Nephron progenitor cell (in vitro differentiated cells): ENCODE results near the gene ANKS1B.

ENCODE experiments used
- DNase-seq: peaks from one replicate; pipeline ENCODE4 v3.0.0; 2021
- H3K27ac Mint-ChIP-seq: 2 replicates; pipeline ENCODE4 v1.8.0; 2021; ENCODE audit warnings: mild to moderate bottlenecking, moderate library complexity, mixed read lengths
- H3K27me3 Mint-ChIP-seq: 2 replicates; pipeline ENCODE4 v1.8.0; 2021; ENCODE audit warnings: mild to moderate bottlenecking, low read depth, mixed read lengths; ENCODE audit not compliant: poor library complexity
- H3K36me3 Mint-ChIP-seq: 2 replicates; pipeline ENCODE4 v1.8.0; 2021; ENCODE audit warnings: low read depth, mixed read lengths
- H3K4me1 Mint-ChIP-seq: 2 replicates; pipeline ENCODE4 v1.8.0; 2021; ENCODE audit warnings: mixed read lengths
- H3K4me3 Mint-ChIP-seq: 2 replicates; pipeline ENCODE4 v1.8.0; 2021; ENCODE audit warnings: mild to moderate bottlenecking, moderate library complexity, mixed read lengths
- H3K9me3 Mint-ChIP-seq: 2 replicates; pipeline ENCODE4 v1.8.0; 2021; ENCODE audit warnings: mild to moderate bottlenecking, moderate library complexity, mixed read lengths
- CTCF ChIP-seq: fragments of 200-600 bp; sonication (generic); IDR thresholded peaks from 2 replicates; pipeline ENCODE4 v1.5.0; 2021; ENCODE audit warnings: antibody characterized with exemption

Gene ANKS1B

GRCh38 chr12:99985129-99985570 lies 414 bp upstream of the ANKS1B start:
- Mint-ChIP-seq H3K27ac (no peak overlapping the region), H3K4me1 (peaks cover 18% of the 10 kb centered on the region), H3K27me3 (peaks cover 61% of the 10 kb centered on the region), H3K36me3 (no peaks in the 10 kb centered on the region), H3K4me3 (peak overlapping the region; percentile 89), H3K9me3 (no peaks in the 10 kb centered on the region)
- no peak for TF ChIP-seq CTCF
- no peak for DNase-seq

- no peak overlapping the region for H3K27ac Mint-ChIP-seq
- H3K27me3 Mint-ChIP-seq: peaks cover 66% of the 10 kb centered on the region
These were observed 1.1 kb downstream of the ANKS1B start for GRCh38 chr12:99983456-99984258.

GRCh38 chr12:99981639-99982190 lies 3.0 kb downstream of the ANKS1B start:
- no peaks in the 10 kb centered on the region for H3K9me3 Mint-ChIP-seq
- H3K27me3 Mint-ChIP-seq: peaks cover 59% of the 10 kb centered on the region
- peaks cover 18% of the 10 kb centered on the region for H3K4me1 Mint-ChIP-seq
- H3K4me3 Mint-ChIP-seq: no peak overlapping the region
- TF ChIP-seq CTCF: no peak
- no peak overlapping the region for H3K27ac Mint-ChIP-seq
- DNase-seq: no peak
- no peaks in the 10 kb centered on the region for H3K36me3 Mint-ChIP-seq

More at GRCh38 chr12:99983456-99984258, 1.1 kb downstream of the ANKS1B start:
- Mint-ChIP-seq H3K4me1 (peaks cover 18% of the 10 kb centered on the region), H3K4me3 (peak overlapping the region; percentile 85), H3K9me3 (no peaks in the 10 kb centered on the region), H3K36me3 (no peaks in the 10 kb centered on the region)
- no peak for TF ChIP-seq CTCF
- DNase-seq: no peak

- Mint-ChIP-seq H3K27ac (no peak overlapping the region), H3K4me1 (peaks cover 6% of the 10 kb centered on the region), H3K9me3 (no peaks in the 10 kb centered on the region), H3K27me3 (peaks cover 46% of the 10 kb centered on the region), H3K36me3 (no peaks in the 10 kb centered on the region), H3K4me3 (no peak overlapping the region)
- no peak for TF ChIP-seq CTCF
- no peak for DNase-seq
These were observed 5.3 kb downstream of the ANKS1B start for GRCh38 chr12:99979471-99979870.

- H3K4me3 Mint-ChIP-seq: no peak overlapping the region
- H3K36me3 Mint-ChIP-seq: no peaks in the 10 kb centered on the region
- no peak overlapping the region for H3K27ac Mint-ChIP-seq
- H3K4me1 Mint-ChIP-seq: no peaks in the 10 kb centered on the region
- peaks cover 33% of the 10 kb centered on the region for H3K27me3 Mint-ChIP-seq
- TF ChIP-seq CTCF: no peak
- DNase-seq: no peak
- H3K9me3 Mint-ChIP-seq: no peaks in the 10 kb centered on the region
These were observed 6.6 kb downstream of the ANKS1B start for GRCh38 chr12:99978152-99978551.

- no peak for DNase-seq
- peaks cover 27% of the 10 kb centered on the region for H3K27me3 Mint-ChIP-seq
- H3K27ac Mint-ChIP-seq: no peak overlapping the region
These were observed 7.2 kb downstream of the ANKS1B start for GRCh38 chr12:99977550-99977949.

More at GRCh38 chr12:99977550-99977949, 7.2 kb downstream of the ANKS1B start:
- H3K36me3 Mint-ChIP-seq: no peaks in the 10 kb centered on the region
- no peak overlapping the region for H3K4me3 Mint-ChIP-seq
- H3K9me3 Mint-ChIP-seq: peaks cover 3% of the 10 kb centered on the region
- TF ChIP-seq CTCF: no peak
- no peaks in the 10 kb centered on the region for H3K4me1 Mint-ChIP-seq
